Panc1 (cell line): ENCODE results near the gene PSPC1. TPM values are rescaled to one million over a fixed set of nuclear protein-coding genes. Genes with fewer than 3 reads are reported as not detected.

Experiments used
- ATAC-seq: fragments of 200-7000 bp; cut with Tn5 transposase; 2 replicates; pipeline ENCODE4 v1.9.1; 2020; ENCODE audit warnings: mild to moderate bottlenecking, moderate library complexity
- BruUV-seq: library from RNA; stranded (reverse); fragments of 400-500 nt; replicated peaks from 2 replicates; lab custom pipeline; 2021; lab: Mats Ljungman, UMichigan
- CTCF ChIA-PET: fragments of 300-600 bp; sonication (Branson Sonifier 250); formaldehyde crosslinking; loops from one replicate; lab custom pipeline; 2022; ENCODE audit warnings: antibody characterized with exemption; lab: Charles Lee
- POLR2A ChIA-PET: fragments of 300-600 bp; sonication (Branson Sonifier 250); formaldehyde crosslinking; loops from one replicate; lab custom pipeline; 2022; ENCODE audit warnings: antibody characterized with exemption; lab: Charles Lee
- DNase-seq: peaks from one replicate; pipeline ENCODE4 v3.0.0-alpha.2; 2010; ENCODE audit warnings: low read depth, low spot score
- H3K27ac ChIP-seq: 2 replicates; pipeline ENCODE4 v1.5.1; 2011; ENCODE audit warnings: mild to moderate bottlenecking, low read length, inconsistent platforms
- H3K27me3 ChIP-seq: fragments of 200-500 bp; sonication (Bioruptor generic); 2 replicates; pipeline ENCODE4 v1.6.0; 2014; ENCODE audit warnings: low read length, inconsistent platforms; ENCODE audit not compliant: control insufficient read depth, insufficient read depth
- H3K36me3 ChIP-seq: fragments of 200-500 bp; sonication (Bioruptor generic); 2 replicates; pipeline ENCODE4 v1.5.1; 2014; ENCODE audit warnings: inconsistent platforms, mild to moderate bottlenecking, low read length, moderate library complexity; ENCODE audit not compliant: control insufficient read depth, insufficient read depth
- H3K4me1 ChIP-seq: 2 replicates; pipeline ENCODE4 v1.5.1; 2011; ENCODE audit warnings: inconsistent platforms, mild to moderate bottlenecking, low read length, moderate library complexity; ENCODE audit not compliant: control insufficient read depth, insufficient read depth
- H3K4me3 ChIP-seq, 2 experiments: 2 replicates each; pipeline ENCODE4 v1.5.1; 2011 to 2012; ENCODE audit warnings: low read depth in 2 of 2, low read length in 2 of 2, mild to moderate bottlenecking in 2 of 2, inconsistent platforms in 1 of 2, moderate library complexity in 1 of 2
- H3K9me3 ChIP-seq: fragments of 200-500 bp; sonication (Bioruptor generic); 2 replicates; pipeline ENCODE4 v1.5.1; 2014; ENCODE audit warnings: low read depth, mild to moderate bottlenecking, inconsistent platforms, low read length, moderate library complexity; ENCODE audit not compliant: control insufficient read depth, insufficient read depth
- CTCF ChIP-seq: fragments of 450-650 bp; IDR thresholded peaks from 2 replicates; pipeline ENCODE4 v1.5.1; 2017; ENCODE audit warnings: mild to moderate bottlenecking
- POLR2AphosphoS5 ChIP-seq: IDR thresholded peaks from 2 replicates; pipeline ENCODE4 v1.6.1; 2012; ENCODE audit warnings: mild to moderate bottlenecking, low read depth, low read length, moderate library complexity
- REST ChIP-seq, 2 experiments: IDR thresholded peaks; 2 replicates each; pipeline ENCODE4 v1.6.1; 2011 to 2012; ENCODE audit warnings: low read depth in 2 of 2, control low read depth in 1 of 2, low read length in 1 of 2, mild to moderate bottlenecking in 1 of 2, moderate library complexity in 1 of 2; ENCODE audit not compliant: insufficient read depth in 1 of 2
- SIN3A ChIP-seq: IDR thresholded peaks from 2 replicates; pipeline ENCODE4 v1.6.1; 2012; ENCODE audit warnings: low read depth, mild to moderate bottlenecking, low read length, moderate library complexity, borderline replicate concordance; ENCODE audit not compliant: insufficient read depth
- TCF7L2 ChIP-seq: IDR thresholded peaks from 2 replicates; pipeline ENCODE4 v1.6.1; 2011; ENCODE audit warnings: mild to moderate bottlenecking, low read depth, low read length, inconsistent platforms
- in situ Hi-C: cut with HindIII; loops from 2 replicates; pipeline ENCODE4 v1.10.0; 2016; ENCODE audit warnings: low sequenced_read_pairs, low pct_unique_long_range_greater_than_20kb
- intact Hi-C: fragments of 100-400 bp; cut with micrococcal nuclease; formaldehyde crosslinking; loops from one replicate; pipeline ENCODE4 v1.10.0; 2022; ENCODE audit not compliant: unreplicated experiment
- total RNA-seq: library from RNA; stranded (reverse); gene quantifications from one replicate; pipeline ENCODE4 v1.2.1, GENCODE V29; 2021; ENCODE audit not compliant: unreplicated experiment

Gene PSPC1
- total RNA-seq, 1 experiment from 2014 or later = 39.1 TPM

DNA sequence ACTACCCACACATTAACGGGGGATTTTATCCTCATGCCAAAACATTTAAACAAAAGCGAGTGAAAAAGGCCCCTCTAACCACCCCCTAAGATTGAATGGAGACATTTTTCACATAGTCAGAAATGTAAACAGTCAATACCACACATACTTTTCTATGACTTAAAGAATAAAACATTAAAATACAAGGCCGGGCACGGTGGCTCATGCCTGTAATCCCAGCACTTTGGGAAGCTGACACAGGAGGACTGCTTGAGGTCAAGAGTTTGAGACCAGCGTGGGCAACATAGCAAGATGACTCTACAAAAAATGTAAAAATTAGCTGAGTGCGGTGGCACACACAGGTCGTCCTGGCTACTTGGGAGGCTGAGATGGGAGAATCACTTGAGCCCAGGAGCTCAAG, 102.0 kb downstream of the PSPC1 start:
- ATAC-seq = no peak
- Histone ChIP-seq H3K4me1 (no peaks in the 10 kb centered on the region), H3K27me3 (no peaks in the 10 kb centered on the region), H3K9me3 (no peaks in the 10 kb centered on the region), H3K36me3 (peaks cover 5% of the 10 kb centered on the region; the same call in 1 of the 2 replicates), H3K27ac (no peak overlapping the region), H3K4me3 (no peak overlapping the region)
- CTCF ChIA-PET = no interaction called here
- DNase-seq = no peak
- in situ Hi-C loops (no loop called here), intact Hi-C loops (no loop called here)
- TF ChIP-seq REST (IDR thresholded peaks at IDR 0.05; ENCODE audit: insufficient read depth in 1 of 2, low read depth in 2 of 2, low read length in 1 of 2) (no peak), CTCF (no peak), SIN3A (no peak), TCF7L2 (no peak), POLR2AphosphoS5 (no peak)
- no TSS peak for BruUV-seq
- POLR2A ChIA-PET = no interaction called here

DNA sequence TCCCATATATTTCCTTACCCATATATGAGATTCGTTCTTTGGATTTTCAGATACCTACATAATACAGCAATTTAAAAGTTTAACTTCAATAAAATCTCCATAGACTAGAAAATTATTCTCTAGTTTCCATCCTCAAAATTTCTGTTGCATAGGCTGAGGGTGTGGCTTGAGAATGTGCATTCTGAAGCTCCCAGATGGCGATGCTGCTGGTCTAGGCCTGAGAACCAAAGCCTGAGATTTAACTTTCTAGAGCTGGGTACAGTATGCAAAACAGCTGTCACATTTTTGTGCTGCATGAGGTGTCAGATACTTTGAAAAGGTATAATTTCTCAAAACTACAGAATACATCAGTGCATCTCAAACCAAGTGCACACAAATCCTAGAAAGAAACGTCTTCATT, 106.6 kb downstream of the PSPC1 start:
- intact Hi-C loops = no loop called here
- Histone ChIP-seq H3K36me3 (peaks cover 19% of the 10 kb centered on the region), H3K9me3 (no peaks in the 10 kb centered on the region), H3K27ac (no peak overlapping the region), H3K4me3 (no peak overlapping the region), H3K27me3 (no peaks in the 10 kb centered on the region), H3K4me1 (no peaks in the 10 kb centered on the region)
- ATAC-seq (no peak), DNase-seq (no peak)
- TF ChIP-seq CTCF (no peak), TCF7L2 (no peak), POLR2AphosphoS5 (no peak), REST (IDR thresholded peaks at IDR 0.05; ENCODE audit: insufficient read depth in 1 of 2, low read depth in 2 of 2, low read length in 1 of 2) (no peak), SIN3A (no peak)
- POLR2A ChIA-PET = no interaction called here
- CTCF ChIA-PET = no interaction called here
- in situ Hi-C loops = no loop called here
- BruUV-seq = no TSS peak
